Measurements from ENCODE around the gene MPG.

The MPG gene

GRCh38 chr16:100989-101388 is 23.0 kb downstream of the MPG start:
- Histone ChIP-seq H3K36me3 (ENCODE audit: insufficient read depth) (no peaks in the 10 kb centered on the region), H3K27ac (no peak overlapping the region)

GRCh38 chr16:101586-101985 is 23.6 kb downstream of the MPG start:
- Histone ChIP-seq H3K4me3 (IDR thresholded peaks at IDR 0.05; ENCODE audit: insufficient read depth, low read depth, low read length) (no peak overlapping the region), H3K4me2 (no peak overlapping the region), H3K36me3 (ENCODE audit: insufficient read depth) (no peaks in the 10 kb centered on the region), H2AFZ (ENCODE audit: low read depth) (no peak overlapping the region), H3K4me1 (ENCODE audit: low read depth, poor library complexity, severe bottlenecking) (peaks cover 32% of the 10 kb centered on the region), H3K27ac (no peak overlapping the region), H3K27me3 (ENCODE audit: insufficient read depth, low read depth) (no peaks in the 10 kb centered on the region), H3K9ac (no peak overlapping the region), H4K20me1 (ENCODE audit: insufficient read depth) (no peaks in the 10 kb centered on the region), H3K79me2 (ENCODE audit: insufficient read depth, low read depth) (no peaks in the 10 kb centered on the region)
- TF ChIP-seq CTCF (conservative IDR thresholded peaks at IDR 0.05; ENCODE audit: low read depth, low read length), result no peak

More at GRCh38 chr16:100989-101388, 23.0 kb downstream of the MPG start:
- no peak overlapping the region for H3K9ac ChIP-seq
- H3K79me2 ChIP-seq (ENCODE audit: insufficient read depth, low read depth), result no peaks in the 10 kb centered on the region
- H3K4me3 ChIP-seq (IDR thresholded peaks at IDR 0.05; ENCODE audit: insufficient read depth, low read depth, low read length), result no peak overlapping the region
- H4K20me1 ChIP-seq (ENCODE audit: insufficient read depth), result no peaks in the 10 kb centered on the region
- peaks cover 31% of the 10 kb centered on the region for H3K4me1 ChIP-seq (ENCODE audit: low read depth, poor library complexity, severe bottlenecking)
- H2AFZ ChIP-seq (ENCODE audit: low read depth), result no peak overlapping the region
- no peaks in the 10 kb centered on the region for H3K27me3 ChIP-seq (ENCODE audit: insufficient read depth, low read depth)
- no peak overlapping the region for H3K4me2 ChIP-seq
- no peak for TF ChIP-seq CTCF (conservative IDR thresholded peaks at IDR 0.05; ENCODE audit: low read depth, low read length)

- no peaks in the 10 kb centered on the region for H3K27me3 ChIP-seq (ENCODE audit: insufficient read depth, low read depth)
- H3K36me3 ChIP-seq (ENCODE audit: insufficient read depth), result no peaks in the 10 kb centered on the region
- no peak overlapping the region for H3K9ac ChIP-seq
- no peak overlapping the region for H2AFZ ChIP-seq (ENCODE audit: low read depth)
- peaks cover 35% of the 10 kb centered on the region for H3K4me1 ChIP-seq (ENCODE audit: low read depth, poor library complexity, severe bottlenecking)
- no peak for TF ChIP-seq CTCF (conservative IDR thresholded peaks at IDR 0.05; ENCODE audit: low read depth, low read length)
- H3K4me2 ChIP-seq, result no peak overlapping the region
- no peaks in the 10 kb centered on the region for H4K20me1 ChIP-seq (ENCODE audit: insufficient read depth)
- no peaks in the 10 kb centered on the region for H3K79me2 ChIP-seq (ENCODE audit: insufficient read depth, low read depth)
- no peak overlapping the region for H3K27ac ChIP-seq
- no peak overlapping the region for H3K4me3 ChIP-seq (IDR thresholded peaks at IDR 0.05; ENCODE audit: insufficient read depth, low read depth, low read length)
Measured at GRCh38 chr16:102060-102855, 24.2 kb downstream of the MPG start.

DNA sequence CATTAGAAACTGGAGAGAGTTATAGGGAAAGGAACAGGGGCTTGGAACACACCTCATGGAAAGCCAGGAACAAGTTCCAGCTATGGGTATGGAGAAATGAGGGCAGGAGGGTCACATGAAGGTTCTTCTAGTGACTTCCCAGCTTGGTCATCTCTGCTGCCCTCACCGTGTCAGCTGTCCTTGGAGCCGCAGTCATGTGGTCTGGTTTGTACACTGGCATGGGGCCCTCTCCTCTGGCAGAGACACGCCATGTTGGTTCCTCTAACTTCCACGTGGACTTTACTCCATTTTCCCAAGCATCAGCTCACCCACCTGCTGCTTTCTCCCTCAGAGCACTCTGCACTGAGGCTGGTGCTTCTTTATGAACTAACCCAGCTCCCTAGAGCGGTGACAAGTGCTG is 26.3 kb downstream of the MPG start:
- Histone ChIP-seq H4K20me1 (ENCODE audit: insufficient read depth) (no peaks in the 10 kb centered on the region), H3K4me3 (IDR thresholded peaks at IDR 0.05; ENCODE audit: insufficient read depth, low read depth, low read length) (no peak overlapping the region), H3K4me1 (ENCODE audit: low read depth, poor library complexity, severe bottlenecking) (peaks cover 21% of the 10 kb centered on the region), H3K27ac (no peak overlapping the region; the same call in 1 of the 2 replicates), H2AFZ (ENCODE audit: low read depth) (no peak overlapping the region), H3K9ac (no peak overlapping the region), H3K27me3 (ENCODE audit: insufficient read depth, low read depth) (no peaks in the 10 kb centered on the region), H3K4me2 (no peak overlapping the region), H3K36me3 (ENCODE audit: insufficient read depth) (no peaks in the 10 kb centered on the region), H3K79me2 (ENCODE audit: insufficient read depth, low read depth) (no peaks in the 10 kb centered on the region)
- TF ChIP-seq CTCF (conservative IDR thresholded peaks at IDR 0.05; ENCODE audit: low read depth, low read length), result no peak

All from KMS-11 (cell line).